Activated CD4-positive, alpha-beta T cell treated with anti-CD3 and anti-CD28 coated beads for 1 hour (primary cell): ENCODE results near the gene LRPPRC.
A peak's percentile ranks its signal among the peaks of the same experiment; 100 is the strongest.

ENCODE experiments used
- DNase-seq: peaks from one replicate; pipeline ENCODE4 v3.0.0-alpha.2; 2020

Gene LRPPRC

DNA sequence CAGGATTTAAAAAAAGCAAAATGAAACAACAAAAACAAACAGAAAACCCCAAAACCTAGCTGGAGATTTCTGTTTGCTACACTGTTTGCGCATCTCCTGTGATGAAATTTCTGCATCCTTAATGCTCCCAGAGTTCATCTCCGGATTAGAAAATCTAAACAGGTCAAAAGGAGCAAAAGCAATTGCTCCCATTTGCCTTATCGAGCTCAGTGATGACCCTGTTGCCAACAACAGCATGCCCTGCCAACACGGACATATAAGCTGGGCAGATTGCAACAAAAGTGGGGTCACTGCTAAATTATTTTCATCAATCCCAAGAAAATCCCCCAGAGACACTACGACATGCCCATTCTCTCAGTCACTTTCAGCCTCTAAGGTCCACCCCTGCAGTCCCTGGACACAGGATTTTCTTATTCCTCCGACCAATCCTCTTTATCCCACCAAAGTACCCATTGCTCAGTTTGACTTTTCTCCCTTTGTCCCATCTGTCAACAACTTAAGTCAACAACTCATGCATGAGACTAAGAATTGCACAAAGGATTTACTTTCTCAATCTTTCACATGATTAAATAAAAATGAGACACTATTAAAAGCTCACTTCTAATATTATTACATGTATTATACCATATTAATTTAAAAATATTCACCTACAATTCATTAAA lies 89.2 kb downstream of the LRPPRC start:
- DNase-seq: no peak

DNA sequence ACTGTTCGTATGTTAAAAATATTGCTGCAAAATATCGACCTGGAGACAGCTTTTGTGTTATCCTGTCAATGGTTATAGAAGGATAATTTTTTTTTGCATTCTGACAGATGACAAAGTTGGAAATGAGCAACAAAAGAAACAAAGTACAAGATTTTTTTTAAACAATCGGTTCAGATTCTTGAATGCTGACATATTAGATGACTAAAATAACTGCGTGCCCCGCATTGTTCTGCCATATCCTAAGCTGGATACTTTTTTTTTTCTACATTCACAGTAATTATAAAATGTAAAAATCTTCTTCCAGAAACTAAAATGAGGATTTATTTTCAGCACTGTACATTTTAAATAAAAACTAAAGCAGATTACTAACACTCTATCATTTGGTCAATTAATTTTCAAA lies 89.9 kb downstream of the LRPPRC start:
- no peak for DNase-seq

DNA sequence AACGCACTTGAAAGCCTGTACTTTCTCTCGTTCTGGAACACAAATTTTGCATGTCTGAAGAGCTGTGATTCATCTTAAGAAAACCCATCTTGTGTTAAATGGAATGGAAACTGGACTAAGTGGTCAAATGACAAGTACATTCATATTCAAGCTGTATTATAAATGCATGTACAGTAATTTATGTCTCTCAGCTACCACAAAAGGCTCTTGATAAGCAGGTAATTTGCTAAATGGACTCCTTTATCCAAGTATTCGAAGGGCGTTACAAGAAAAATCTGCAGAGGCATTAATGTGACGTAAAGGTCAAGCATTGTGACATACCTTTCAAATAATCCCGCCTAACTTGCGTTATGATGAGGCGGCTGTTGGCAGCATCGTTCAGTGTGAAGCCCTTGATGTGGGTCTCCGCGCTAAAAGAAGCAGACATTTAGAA lies 90.4 kb downstream of the LRPPRC start:
- DNase-seq: no peak

DNA sequence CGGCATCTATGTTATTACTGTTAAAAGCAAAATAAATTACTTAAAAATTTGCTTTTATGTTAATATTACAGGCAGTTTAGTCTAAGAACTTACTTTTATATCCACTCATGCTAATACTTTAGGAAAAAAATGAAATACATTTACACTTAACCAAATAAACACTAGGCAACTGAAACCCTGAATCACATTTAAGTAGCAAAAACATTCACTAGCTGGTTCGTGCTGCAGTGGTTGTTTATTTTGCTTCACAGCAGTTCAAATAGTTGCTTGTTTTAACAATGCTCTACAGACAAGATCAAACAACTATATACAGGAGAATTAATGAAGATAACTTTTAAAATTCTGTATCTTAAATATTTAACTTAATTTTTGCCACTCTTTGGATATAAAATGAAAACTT lies 96.2 kb downstream of the LRPPRC start:
- no peak for DNase-seq

DNA sequence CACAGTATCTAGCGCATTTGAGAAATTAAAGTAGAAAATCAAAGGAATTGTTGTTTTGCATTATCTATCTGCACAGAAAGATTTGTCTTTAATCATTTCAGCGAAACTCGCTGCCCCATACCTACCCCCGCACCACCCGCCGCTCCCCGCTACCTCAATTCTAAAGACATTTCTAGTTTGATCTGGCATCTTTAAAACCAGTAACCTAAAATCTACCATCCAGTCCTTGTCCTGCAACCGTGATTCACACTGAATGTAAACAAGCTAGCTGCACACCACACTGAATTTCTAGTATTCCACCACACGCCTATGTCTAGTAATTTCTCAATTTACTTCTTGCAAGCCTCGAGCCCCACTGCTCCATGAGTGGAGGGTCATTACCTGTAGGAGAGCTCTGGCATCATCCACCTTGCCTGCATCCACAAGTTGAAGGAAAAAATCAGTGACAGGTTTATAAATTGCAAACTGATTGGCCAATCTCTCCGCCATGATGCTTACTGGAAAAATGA lies 96.9 kb downstream of the LRPPRC start:
- no peak for DNase-seq

DNA sequence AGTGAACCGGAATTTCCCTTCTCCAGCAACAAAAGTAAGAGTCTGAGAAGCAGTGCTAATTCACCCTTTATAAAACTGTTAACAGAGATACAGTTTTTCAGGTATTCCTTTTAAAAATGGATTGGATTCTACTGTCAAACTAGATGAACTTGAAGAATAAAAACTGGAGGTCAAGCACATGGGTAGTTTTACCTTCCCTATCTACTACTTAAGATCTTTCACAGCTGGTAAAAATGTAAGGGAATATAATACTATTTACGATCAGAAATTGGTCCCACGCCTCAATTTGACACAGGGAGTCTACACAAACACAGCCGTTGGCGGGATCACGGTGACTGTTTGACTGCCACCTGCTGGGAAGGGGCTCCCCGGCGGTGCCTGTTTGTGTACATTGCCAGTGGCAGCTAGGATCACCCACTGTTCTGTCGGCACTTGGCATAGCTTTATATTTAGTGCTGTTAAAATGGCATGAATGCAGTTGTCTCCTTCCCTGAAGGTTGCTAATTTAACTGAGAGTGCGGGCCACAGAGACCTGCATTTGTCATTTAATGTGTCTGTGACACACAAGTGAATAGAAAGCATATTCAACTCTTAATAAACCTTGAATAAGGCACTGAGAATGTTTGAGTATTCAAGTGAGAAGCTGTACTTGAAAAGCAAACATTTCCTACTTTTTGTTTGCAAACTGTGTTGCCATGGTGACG lies 97.5 kb downstream of the LRPPRC start:
- DNase-seq: no peak

DNA sequence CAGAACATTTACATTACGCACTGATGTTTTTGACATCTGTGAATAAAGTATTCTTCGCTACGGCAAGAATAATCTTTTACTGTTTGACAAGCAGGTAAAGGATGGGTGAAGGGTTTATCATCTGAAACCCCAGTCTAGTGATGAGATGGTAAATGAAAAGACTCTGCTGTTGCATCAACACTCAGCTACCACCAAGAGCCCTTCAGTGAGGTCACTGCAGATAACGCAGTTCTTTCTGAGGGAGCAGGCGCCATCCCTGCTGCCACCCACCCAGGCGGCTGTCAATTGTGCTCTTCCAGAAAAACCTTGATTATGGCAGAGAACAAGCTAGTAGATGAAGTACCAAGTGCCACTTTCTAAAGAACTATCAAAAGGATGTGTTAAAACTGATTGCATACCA lies 98.3 kb downstream of the LRPPRC start:
- no peak for DNase-seq

DNA sequence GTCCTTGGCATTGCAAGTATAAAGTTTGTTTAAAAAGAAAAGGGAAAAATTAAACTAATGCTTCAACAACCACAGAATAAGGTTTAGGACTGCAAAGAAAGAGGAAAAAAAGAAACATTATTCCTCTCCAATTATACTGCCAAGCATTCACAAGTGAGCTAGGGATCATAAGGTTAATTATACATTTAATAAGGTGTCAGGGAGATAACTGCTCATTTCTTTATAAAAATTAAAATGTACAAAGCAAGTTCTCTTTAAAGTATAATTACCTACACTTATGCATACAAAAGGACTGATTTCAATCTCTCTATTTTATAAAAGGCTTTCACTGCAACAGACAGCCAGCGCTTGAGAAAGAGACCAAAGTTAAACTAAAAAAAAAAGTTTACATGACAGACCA lies 98.9 kb downstream of the LRPPRC start:
- DNase-seq: no peak

DNA sequence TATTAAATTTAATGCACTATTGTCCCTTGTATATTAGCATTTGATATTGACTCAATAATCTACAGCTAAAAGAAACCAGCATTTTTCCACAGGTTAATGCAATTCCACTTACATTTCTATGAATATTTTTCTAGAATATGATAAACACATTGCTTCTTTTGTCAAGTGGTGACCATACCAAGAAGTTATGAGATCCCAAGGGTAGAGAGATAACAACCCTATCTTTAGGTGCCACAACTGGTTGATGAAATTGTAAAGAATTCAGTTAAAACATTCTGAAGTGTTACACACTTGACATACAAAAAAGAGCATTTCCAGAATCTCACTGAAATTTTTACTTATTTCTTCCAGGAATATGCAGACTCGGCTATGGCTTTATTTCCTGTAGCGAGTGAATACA lies 101.0 kb downstream of the LRPPRC start:
- no peak for DNase-seq

DNA sequence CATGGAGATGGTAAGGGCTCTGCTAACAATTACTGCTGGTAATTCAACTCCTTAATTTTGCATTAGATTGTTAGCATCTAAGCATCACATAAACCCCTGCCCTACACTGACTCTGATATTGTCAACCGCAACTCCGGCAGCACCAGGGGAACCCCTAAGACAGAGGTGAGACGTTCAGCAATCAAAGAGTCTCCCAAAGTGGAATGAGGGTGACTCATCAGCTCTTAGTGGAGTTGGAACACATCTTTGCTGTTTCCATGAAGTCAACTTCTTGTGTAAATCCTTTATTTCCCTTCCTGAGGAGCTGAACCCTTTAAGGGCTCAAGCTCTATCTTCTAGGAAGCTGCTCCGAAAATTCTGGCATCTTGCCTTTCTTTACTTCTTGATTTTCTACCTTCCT lies 104.9 kb downstream of the LRPPRC start:
- no peak for DNase-seq

DNA sequence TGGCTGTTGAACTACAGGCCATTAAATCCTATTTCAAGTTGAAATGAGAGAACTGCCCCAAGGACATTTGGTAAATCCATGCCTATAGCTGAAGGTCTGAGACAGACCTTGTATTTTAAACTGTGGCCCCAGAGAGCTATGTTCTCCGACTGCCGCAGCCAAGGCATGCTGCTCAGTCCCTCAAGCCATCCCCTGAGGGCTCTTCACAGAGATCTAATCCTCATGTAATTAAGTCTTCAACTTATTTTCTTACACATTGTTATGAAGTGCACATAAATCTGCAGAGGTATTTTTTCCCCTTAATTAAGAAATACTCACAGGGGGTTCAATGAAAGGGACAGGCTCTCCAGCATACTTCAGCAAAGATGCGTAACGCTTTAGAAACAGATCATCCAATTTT lies 106.4 kb downstream of the LRPPRC start:
- no peak for DNase-seq

DNA sequence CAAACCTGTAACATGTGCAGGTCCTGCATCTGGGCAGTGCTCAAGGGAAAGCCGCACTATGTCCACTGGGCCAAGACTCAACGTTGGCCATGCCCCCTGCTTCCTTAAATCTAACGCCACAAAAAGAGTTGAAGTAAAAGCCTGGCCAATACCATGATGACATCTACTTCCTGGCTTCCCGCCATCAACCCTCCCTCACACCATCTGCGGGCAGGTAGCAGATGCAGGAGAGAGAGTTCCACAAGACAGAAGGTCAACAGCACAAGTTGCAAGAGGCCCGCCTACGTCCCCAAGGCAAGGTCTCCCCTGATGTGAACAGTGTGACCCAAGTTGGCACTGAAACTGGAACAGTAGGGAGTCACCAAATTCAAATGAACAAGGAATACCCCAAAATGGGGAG lies 108.6 kb downstream of the LRPPRC start:
- DNase-seq: no peak

DNA sequence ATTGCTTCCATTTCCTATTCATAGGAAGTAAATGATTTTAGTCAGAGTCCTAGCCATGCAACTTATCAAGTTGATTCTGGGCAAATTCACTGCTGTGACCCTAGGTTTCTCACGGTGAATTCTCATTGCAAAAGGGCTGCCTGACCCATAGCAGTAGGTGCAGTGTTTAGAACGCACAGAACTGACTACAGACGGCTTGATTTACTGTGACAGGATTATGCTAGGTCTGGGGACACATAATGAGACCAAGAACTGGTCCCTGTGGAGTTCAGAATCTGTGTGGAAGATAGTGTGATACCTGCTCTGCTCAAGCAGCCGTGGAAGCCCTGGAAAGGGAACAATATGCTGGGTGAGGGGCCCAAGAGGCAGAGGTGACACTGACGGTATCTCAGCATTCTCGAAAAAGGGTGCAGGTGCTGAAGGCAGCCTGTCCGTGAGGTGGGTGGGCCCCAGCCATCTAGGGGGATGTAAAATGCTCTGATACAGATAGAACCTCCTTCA lies 110.6 kb downstream of the LRPPRC start:
- DNase-seq: no peak

DNA sequence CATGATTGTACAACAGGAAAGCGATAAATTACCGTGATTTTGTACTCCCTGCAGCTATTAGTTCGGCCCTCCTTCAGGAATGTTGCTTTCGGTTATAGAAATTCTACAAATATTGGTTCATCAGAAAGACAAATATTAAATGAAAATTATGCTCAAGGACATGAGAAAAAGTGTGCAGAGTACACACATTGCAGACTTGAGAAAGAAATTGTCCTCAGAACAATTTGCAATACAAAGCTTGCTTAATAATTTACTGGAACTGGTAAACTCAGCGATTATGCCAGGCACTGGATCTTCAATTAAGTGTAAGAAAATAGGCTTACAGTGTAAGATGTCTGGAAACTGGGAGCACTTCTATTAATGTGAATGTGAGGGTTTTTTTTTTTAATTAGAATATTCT lies 111.1 kb downstream of the LRPPRC start:
- no peak for DNase-seq

DNA sequence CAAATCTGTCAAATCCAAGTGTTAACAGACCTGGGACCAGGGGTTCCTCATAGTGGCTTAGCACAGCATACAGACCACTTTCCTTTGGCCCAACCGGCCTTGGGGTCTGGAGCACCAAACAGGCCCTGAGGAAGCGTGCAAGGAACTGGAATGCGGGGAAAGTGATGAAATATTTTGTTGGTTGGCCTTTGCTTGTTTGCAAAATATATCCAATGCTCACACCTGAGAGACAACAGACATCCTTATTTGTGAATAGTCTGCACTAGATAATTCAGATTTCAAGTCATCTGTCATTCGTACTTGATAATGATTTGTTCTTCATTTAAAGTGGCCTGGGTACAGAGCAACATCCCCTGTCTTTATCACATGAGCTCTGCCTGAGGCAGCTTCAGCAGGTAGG lies 113.5 kb downstream of the LRPPRC start:
- no peak for DNase-seq

DNA sequence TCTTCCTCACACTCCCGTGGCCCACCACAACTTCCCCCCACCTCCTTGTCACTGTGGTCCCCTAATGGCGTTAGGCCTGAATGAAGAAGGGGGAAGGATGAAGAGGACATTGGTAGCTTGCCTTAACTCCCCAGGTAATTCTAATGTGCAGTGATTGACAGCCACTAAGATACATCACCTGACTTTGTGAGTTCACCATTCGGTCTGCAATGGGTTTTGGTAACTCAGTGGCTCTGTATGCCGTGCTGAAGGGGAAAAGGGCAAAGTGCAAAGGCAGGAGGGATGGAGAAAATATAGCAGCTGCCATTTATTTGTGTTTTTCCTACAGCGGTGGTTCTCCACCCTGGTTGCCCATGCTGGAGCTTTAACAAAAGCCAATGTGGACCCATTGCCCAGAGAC lies 114.8 kb downstream of the LRPPRC start:
- DNase-seq: no peak

DNA sequence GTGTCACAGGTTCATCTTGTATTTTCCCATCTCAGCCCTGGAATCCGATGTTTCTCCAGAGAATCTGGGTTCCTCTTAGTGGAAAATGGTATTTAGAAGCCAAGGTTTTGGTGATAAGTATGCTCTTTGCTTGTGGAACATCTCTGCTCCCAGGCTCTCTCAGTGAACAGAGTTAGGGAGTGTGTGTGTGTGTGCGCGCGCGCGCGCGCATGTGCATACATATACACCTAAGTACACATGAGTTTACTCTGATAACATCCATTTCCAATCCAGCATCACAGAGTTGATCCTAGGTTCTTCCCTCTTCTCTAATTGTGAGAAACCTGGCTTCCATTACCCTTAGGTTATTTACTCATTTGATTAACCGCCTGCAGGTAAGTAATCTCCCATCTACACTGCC lies 115.3 kb downstream of the LRPPRC start:
- DNase-seq: no peak

DNA sequence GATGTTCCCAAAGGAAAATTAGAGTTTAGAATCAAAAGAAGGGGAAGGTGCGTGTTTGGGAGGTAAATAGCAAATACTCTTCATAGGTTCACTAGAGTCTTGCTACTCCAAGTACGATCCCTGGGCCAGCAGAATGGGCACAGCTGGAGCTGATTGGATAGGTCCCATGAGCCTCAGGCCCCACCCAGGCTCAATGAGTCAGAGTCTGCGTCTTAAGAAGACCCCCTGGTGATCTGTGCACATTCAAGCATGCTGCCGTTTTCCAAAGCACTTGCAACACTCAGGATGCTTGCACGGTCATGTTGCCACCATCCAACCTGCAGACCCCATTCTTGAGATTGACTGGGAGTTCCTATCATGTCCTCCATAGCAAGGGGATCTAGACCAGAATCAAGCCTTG lies 116.5 kb downstream of the LRPPRC start:
- DNase-seq: no peak

DNA sequence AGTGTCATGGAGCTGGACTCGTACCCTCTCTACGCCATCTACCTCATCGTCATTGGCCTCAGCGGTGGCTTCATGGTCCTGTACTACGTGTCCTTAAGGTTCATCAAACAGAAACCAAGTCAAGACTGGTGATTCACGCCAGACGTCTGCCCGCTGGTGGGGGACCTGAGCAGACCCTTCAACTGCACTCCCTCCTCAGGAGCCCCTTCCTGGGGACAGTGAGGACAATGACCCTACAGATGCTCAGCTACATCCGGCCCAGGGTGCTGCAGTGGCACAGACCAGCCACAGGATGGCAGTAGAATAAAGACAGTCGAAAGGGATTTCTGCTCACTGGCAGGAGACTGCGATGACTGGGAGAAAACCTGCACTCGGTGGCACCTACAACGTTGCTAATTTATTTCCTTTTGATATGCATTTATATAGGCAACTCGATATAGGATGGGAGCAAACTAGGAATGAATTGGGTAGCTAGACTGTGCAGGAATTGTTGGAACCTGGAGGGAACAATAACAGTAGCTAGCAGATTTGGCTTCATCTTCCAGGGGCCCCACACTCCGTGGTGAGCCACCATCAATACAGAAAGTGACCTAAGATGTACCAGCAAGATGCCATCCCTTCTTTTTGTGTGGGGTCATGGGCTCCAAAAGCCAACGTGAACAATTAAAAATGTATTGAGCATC lies 117.9 kb downstream of the LRPPRC start:
- peak; percentile 30 for DNase-seq

DNA sequence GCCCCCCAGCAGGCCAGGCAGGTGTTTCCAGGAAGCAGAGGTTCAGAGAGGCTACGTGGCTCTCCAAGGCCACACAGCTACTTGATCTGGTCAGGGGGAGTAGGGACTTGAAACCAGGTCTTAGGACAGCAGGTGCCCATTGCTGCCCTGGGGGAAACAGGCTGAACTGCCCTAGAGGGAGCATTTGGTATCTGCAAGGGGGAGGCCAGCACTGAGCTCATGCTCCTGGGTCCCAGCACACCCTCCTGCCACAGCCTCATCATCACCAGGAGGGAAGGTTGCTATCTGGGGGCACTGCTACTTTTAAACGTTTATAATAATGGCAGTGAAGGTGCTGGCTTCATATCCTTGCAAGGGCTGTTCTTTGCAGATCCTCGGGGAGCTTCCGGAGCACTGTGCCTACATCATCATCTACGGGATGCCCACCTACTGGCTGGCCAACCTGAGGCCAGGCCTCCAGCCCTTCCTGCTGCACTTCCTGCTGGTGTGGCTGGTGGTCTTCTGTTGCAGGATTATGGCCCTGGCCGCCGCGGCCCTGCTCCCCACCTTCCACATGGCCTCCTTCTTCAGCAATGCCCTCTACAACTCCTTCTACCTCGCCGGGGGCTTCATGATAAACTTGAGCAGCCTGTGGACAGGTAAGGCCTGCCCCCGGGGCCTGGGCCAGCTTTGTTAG lies 120.9 kb downstream of the LRPPRC start:
- no peak for DNase-seq

DNA sequence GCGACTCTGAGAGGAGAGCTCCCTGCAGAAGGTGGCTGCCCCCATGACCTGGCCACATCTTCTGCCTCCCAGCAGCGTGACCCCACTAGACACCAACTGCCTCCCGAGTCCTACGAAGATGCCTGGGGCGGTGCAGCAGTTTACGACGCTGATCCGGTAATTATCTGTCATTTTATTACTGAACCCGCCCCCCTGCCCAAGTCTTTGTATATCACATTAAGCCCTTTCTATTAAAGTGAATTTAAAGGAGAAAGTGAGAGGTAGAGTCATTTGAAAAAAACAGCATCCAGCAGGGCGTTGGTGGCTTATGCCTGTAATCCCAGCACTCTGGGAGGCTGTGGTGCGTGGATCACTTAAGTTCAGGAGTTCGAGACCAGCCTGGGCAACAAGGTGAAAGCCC lies 123.6 kb downstream of the LRPPRC start:
- DNase-seq: no peak

DNA sequence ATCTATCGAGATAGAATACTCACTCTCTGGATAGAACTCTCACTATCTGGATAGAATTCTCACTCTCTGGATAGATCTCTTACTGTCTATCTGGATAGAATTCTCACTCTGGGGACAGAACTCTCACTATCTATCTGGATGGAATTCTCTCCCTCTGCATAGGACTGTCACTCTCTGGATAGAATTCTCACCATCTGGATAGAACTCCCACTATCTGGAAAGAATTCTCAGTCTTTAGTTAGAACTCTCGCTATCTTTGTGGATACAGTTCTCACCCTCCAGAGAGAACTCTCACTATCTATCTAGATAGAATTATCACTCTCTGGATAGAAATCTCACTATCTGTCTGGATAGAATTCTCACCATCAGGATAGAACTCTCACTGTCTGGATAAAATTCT lies 140.5 kb downstream of the LRPPRC start:
- no peak for DNase-seq

DNA sequence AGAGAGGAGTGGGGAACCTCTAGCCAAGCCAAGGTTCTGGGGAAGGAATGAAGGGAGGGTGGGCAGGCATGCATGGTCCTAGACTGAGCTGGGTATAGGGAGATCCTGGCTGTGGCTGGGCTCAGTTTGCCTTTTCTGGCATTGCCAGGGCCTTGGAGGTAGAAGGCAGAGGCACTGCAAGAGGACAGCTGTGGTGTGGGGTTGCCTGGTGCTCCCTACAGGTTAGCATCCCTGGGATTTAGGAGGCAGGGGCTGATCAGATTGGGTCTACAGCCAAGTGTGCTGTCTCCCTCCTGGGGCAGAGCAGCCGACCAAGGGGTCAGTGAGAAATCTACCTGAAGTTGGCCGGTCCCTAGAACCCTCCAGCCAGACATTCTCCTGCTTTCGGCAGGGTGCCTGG lies 141.1 kb downstream of the LRPPRC start:
- no peak for DNase-seq
